Lower lobe of right lung (tissue), 2 donors: ENCODE measurements around the gene AGMO. TPM values are rescaled to one million over a fixed set of nuclear protein-coding genes. Genes with fewer than 3 reads are reported as not detected.

Source experiments
- ATAC-seq, 2 donors: fragments of 200-7000 bp; cut with Tn5 transposase; one replicate each; pipeline ENCODE4 v1.9.1; 2020 to 2022; ENCODE audit warnings: mild to moderate bottlenecking in 2 of 2, moderate library complexity in 2 of 2
- DNase-seq: peaks from one replicate; pipeline ENCODE4 v3.0.0-alpha.2; 2020
- H3K27ac ChIP-seq: fragments of 200-600 bp; one replicate; pipeline ENCODE4 v1.8.0; 2022
- H3K27me3 ChIP-seq: fragments of 200-600 bp; one replicate; pipeline ENCODE4 v1.8.0; 2022; ENCODE audit warnings: low read depth
- H3K36me3 ChIP-seq: fragments of 200-600 bp; one replicate; pipeline ENCODE4 v1.8.0; 2022; ENCODE audit warnings: mild to moderate bottlenecking
- H3K4me1 ChIP-seq: fragments of 200-600 bp; one replicate; pipeline ENCODE4 v1.8.0; 2022
- H3K4me3 ChIP-seq: fragments of 200-600 bp; one replicate; pipeline ENCODE4 v1.8.0; 2022; ENCODE audit warnings: mild to moderate bottlenecking
- H3K9me3 ChIP-seq: fragments of 200-600 bp; one replicate; pipeline ENCODE4 v1.8.0; 2022
- CTCF ChIP-seq: fragments of 200-600 bp; IDR thresholded peaks from one replicate; pipeline ENCODE4 v1.8.0; 2022; ENCODE audit warnings: antibody characterized with exemption, mild to moderate bottlenecking
- intact Hi-C: fragments of 100-400 bp; cut with DNase I; formaldehyde crosslinking; loops from one replicate; pipeline ENCODE4 v1.11.0; 2022
- total RNA-seq: library from RNA; stranded (reverse); fragmentation: NEBNext Ultra II Directional; extraction: Animal tissue kit (Norgen Biotek cat#: 25700); gene quantifications from one replicate; pipeline ENCODE4 v1.2.1, GENCODE V29; 2021
- donor health status: DM: no; HTN: yes; CAD: no; lungs with severe emphysema.

Gene AGMO
- total RNA-seq, 1 donor from 2014 or later = not detected

DNA sequence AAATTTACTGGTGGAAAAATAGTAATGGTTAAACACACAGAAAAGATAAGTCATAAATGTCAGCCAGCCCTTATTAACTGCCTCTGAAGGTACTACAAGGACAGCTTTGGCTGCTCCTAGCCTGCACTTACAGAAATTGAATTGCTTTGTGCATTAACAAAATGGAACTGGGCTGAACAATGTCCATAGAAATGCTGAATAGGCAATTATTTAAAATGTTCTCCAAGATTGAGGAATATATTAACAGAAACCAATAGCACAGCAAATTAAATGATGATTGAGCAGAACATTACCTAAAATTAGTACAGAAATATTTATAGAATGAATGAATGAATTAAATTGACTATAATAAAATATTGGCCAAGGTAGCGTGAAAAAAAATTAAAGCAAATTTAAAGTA lies 42.4 kb upstream of the AGMO start:
- Histone ChIP-seq H3K4me3 (no peak overlapping the region), H3K27ac (no peak overlapping the region), H3K4me1 (no peaks in the 10 kb centered on the region), H3K27me3 (no peaks in the 10 kb centered on the region), H3K36me3 (no peaks in the 10 kb centered on the region), H3K9me3 (no peaks in the 10 kb centered on the region)
- intact Hi-C loops = no loop called here
- DNase-seq (no peak), ATAC-seq (no peak)
- TF ChIP-seq CTCF = no peak

DNA sequence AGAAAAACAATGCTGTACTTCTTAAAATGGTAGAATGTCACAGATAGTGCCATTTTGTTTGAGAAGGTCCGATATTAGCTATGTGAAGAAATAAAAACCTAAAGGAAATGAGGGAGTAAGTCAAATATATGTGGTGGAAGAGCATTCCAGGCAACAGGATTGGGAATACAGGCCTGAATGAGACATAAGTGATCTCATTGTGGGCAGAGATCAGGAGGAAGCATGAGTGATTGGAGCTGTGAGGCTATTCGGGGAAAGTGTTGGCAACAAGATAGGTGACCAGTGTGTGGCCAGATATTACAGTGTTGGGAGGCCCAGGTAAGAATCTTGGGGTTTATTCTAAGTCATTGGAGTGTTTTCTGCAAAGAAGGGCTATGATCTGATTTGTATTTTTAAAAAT lies 41.3 kb upstream of the AGMO start:
- intact Hi-C loops = no loop called here
- Histone ChIP-seq H3K9me3 (no peaks in the 10 kb centered on the region), H3K27me3 (no peaks in the 10 kb centered on the region), H3K4me1 (no peaks in the 10 kb centered on the region), H3K27ac (no peak overlapping the region), H3K4me3 (no peak overlapping the region), H3K36me3 (no peaks in the 10 kb centered on the region)
- ATAC-seq = no peak
- no peak for TF ChIP-seq CTCF
- no peak for DNase-seq

DNA sequence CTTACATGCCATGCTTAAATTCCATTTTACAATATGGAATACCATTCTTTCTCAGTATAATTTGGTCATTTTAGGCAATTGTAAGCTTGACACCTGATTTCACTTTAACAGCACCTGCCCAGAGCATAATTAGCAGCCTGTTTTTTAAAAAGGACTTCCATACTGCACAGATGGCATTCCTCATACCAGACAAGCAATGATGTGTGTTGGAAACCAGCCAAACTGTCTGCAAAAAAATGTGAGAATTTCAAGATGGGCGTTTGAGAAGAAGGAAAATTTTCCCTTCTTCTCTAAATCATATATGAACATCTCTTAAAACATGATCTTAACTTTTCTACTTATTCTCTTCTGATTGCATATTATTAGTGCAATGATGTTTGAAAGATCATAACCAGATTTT lies 40.4 kb upstream of the AGMO start:
- no peak for DNase-seq

DNA sequence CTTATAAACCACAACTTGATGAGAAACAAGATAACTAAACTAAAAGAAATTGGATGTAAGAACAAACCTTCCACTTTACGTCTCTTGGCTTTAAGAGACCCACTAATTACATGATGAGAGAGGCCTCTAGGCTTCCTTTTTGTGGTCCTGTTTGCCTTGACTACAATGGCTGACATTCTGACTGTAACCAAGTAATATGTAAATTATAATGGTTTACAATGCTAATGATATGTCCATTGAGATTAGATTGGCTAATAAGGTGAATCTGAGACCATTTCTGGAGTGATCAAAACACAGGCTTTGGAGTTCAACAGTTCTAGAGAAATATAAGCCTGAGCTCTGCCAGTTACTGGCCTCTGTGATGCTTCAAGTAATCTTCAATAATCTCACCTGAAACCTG lies 39.4 kb upstream of the AGMO start:
- no peaks in the 10 kb centered on the region for H3K36me3 ChIP-seq
- ATAC-seq (no peak), DNase-seq (no peak)
- no peaks in the 10 kb centered on the region for H3K4me1 ChIP-seq
- no peaks in the 10 kb centered on the region for H3K27me3 ChIP-seq
- H3K4me3 ChIP-seq = no peak overlapping the region
- no peaks in the 10 kb centered on the region for H3K9me3 ChIP-seq
- no peak for TF ChIP-seq CTCF
- intact Hi-C loops = no loop called here
- no peak overlapping the region for H3K27ac ChIP-seq

More for the DNA sequence above, 40.4 kb upstream of the AGMO start:
- no peak overlapping the region for H3K4me3 ChIP-seq
- TF ChIP-seq CTCF = no peak
- no peak for ATAC-seq
- no peaks in the 10 kb centered on the region for H3K36me3 ChIP-seq
- no peak overlapping the region for H3K27ac ChIP-seq
- intact Hi-C loops = no loop called here
- H3K27me3 ChIP-seq = no peaks in the 10 kb centered on the region
- H3K4me1 ChIP-seq = no peaks in the 10 kb centered on the region
- H3K9me3 ChIP-seq = no peaks in the 10 kb centered on the region

GRCh38 chr7:15600298-15600697 lies 38.5 kb upstream of the AGMO start:
- no peaks in the 10 kb centered on the region for H3K27me3 ChIP-seq
- no peaks in the 10 kb centered on the region for H3K9me3 ChIP-seq
- H3K4me3 ChIP-seq = no peak overlapping the region
- ATAC-seq (peak in 1 of 2 donors; percentile 11), DNase-seq (no peak)
- H3K27ac ChIP-seq = no peak overlapping the region
- intact Hi-C loops = no loop called here
- no peaks in the 10 kb centered on the region for H3K4me1 ChIP-seq
- H3K36me3 ChIP-seq = no peaks in the 10 kb centered on the region
- no peak for TF ChIP-seq CTCF

- Histone ChIP-seq H3K4me1 (no peaks in the 10 kb centered on the region), H3K27ac (no peak overlapping the region), H3K27me3 (no peaks in the 10 kb centered on the region), H3K36me3 (no peaks in the 10 kb centered on the region), H3K9me3 (no peaks in the 10 kb centered on the region), H3K4me3 (no peak overlapping the region)
- DNase-seq = no peak
- TF ChIP-seq CTCF = no peak
- no peak for ATAC-seq
- intact Hi-C loops = no loop called here
Measured at GRCh38 chr7:15594461-15594860, 32.6 kb upstream of the AGMO start.
